Measurements from ENCODE around the gene KLRK1.
"Not testable (repeated sequence)": the region's sequence is repeated elsewhere in the genome, so short reads cannot be mapped to it uniquely, and the experiment has no call there.

The KLRK1 gene

DNA sequence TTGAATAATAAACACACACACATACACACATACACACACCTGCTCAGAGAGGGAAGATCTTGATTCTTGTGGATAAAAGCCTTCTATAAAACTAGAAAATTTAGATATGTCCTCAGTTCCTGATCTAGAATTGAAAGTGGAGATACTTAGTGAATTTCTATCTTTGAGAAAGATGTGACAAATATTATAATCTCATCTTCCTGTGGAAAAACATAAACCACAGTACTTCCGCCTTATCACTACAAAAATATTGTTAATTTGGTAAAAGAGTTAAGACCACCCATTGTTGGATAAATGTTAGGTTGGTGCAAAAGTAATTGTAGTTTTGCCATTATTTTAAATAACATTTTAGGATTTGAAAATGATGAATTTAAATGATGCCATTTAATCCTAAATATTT, at the start of gene KLRK1:
KLRK1 (minus strand) TSS at position 138 of the 400 bp plus-strand sequence. CDS start 1,231 bp downstream, outside the sequence.
- DNase-seq (ENCODE audit: low read depth in 2 of 2): no peak

DNA sequence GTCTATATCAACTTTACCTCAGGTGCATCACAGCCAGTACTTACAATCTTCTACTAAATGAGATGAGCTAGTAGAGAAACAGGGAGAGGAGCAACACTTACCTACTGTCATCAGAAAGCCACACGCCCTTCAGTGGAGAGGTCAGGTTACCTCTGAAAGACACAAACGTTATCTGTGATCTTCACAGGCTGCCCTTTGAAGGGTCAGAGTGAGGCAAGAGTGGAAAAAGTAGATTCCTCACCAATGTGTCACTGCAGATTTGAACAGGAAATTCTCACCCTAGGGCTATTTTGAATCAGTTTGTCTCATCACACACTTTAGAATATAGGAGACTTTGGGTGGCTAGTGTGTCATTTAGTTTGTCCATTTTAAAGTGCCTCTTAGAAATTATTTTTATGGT, 47.8 kb upstream of the KLRK1 start:
- not testable (repeated sequence) for DNase-seq (ENCODE audit: low read depth in 2 of 2)

DNA sequence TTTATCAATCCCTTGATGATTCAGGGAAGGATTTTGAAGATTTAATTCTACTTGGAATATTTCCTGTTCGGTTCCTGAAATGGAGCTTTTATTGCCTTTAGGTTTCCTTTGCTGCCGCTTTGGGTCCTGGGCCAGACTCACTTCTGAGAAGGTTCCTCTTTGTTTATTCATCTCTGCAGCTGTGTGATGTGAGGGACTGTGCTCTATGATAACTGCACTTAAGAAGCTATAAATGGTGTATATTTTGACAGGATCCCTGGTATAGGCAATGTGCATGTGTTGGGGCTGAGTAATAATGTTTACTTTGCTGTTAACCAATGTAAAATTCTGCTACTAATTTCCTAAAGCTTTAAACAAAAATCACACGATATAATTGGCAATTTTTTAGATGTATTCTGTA, 46.0 kb upstream of the KLRK1 start, which contains the start of gene KLRC2:
KLRC2 (minus strand) TSS at position 195 of the 400 bp plus-strand sequence; CDS start at position 171, 24 bp downstream.
- not testable (repeated sequence) for DNase-seq (ENCODE audit: low read depth in 2 of 2)

DNA sequence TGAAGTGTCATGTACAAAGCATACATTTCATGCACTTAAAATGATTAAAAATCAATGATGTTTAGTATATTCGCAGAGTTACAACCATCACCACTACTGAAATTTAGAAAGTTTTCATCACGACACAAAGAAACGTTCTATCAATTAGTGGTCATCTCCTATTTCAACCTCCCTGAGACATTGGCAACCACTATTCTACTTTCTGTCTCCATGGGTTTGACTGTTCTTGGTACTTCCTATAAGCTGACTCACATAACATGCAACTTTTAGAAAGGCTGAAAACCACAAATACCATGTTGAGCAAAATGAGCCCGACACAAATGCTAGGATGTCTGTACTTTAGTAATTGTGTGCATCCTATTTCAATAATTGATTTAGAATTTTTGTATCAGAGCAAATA, 40.8 kb upstream of the KLRK1 start:
- DNase-seq (ENCODE audit: low read depth in 2 of 2): not testable (repeated sequence)

DNA sequence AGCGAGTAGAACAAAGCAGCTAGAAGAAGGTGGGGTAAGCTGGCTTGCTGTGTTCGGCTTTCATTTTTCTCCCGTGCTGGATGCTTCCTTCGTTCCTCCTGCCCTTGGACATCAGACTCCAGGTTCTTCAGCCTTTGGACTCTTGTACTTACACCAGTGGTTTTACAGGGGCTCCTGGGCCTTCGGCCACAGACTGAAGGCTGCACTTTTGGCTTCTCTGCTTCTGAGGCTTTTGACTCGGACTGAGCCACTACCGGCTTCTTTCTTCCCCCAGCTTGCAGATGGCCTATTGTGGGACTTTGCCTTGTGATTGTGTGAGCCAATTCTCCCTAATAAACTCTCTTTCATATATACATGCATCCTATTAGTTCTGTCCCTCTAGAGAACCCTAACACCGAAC, 36.1 kb upstream of the KLRK1 start:
- not testable (repeated sequence) for DNase-seq (ENCODE audit: low read depth in 2 of 2)

DNA sequence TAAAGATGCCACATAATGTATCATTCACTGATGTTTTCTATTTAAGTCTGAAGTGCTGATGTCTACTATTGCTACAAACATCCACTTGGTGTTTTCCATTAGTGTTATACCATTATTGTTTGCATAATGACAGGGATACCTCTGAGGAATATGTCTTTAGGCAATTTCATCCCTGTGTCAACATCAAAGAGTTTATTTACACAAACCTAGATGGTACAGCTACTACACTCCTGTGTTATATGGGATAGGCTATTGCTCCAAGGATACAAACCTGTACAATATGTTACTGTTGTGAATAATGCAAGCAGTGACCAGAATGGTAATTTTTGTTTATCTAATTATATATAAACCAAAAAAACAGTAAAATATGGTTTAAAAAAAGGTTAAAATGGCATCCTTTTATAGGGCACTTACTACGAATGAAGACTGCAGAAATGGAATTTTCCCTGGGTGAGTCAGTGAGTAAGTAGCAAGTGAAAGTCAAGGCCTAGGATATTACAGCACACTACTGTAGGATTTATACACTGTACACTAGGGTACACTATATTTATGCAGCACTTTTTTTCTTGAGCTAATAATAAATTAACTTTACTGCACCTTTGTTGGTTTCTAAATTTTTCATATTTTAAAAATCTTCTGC, 34.5 kb upstream of the KLRK1 start:
- DNase-seq (ENCODE audit: low read depth in 2 of 2): not testable (repeated sequence)

DNA sequence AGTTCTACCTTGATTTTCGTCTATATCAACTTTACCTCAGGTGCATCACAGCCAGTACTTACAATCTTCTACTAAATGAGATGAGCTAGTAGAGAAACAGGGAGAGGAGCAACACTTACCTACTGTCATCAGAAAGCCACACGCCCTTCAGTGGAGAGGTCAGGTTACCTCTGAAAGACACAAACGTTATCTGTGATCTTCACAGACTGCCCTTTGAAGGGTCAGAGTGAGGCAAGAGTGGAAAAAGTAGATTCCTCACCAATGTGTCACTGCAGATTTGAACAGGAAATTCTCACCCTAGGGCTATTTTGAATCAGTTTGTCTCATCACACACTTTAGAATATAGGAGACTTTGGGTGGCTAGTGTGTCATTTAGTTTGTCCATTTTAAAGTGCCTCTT, 32.3 kb upstream of the KLRK1 start:
- DNase-seq (ENCODE audit: low read depth in 2 of 2): not testable (repeated sequence)

DNA sequence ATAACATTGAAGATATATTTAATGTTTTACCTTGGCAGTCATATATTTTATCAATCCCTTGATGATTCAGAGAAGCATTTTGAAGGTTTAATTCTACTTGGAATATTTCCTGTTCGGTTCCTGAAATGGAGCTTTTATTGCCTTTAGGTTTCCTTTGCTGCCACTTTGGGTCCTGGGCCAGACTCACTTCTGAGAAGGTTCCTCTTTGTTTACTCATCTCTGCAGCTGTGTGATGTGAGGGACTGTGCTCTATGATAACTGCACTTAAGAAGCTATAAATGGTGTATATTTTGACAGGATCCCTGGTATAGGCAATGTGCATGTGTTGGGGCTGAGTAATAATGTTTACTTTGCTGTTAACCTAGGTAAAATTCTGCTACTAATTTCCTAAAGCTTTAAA, 30.5 kb upstream of the KLRK1 start, which contains the start of gene KLRC3:
KLRC3 (minus strand) TSS at position 262 of the 400 bp plus-strand sequence; CDS start at position 217, 45 bp downstream.
- DNase-seq (ENCODE audit: low read depth in 2 of 2): not testable (repeated sequence)

DNA sequence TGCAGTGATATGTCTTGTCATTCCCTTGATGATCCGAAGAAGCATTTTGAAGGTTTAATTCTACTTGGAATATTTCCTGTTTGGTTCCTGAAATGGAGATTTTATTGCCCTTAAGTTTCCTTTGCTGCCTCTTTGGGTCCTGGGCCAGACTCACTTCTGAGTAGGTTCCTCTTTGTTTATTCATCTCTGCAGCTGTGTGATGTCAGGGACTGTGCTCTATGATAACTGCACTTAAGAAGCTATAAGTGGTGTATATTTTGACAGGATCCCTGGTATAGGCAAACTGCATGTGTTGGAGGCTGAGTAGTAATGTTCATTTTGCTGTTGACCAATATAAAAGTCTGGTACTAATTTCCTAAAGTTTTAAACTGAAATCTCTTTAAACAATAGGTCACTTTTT, 19.6 kb upstream of the KLRK1 start, which contains the start of gene KLRC4:
KLRC4 (minus strand) TSS at position 366 of the 400 bp plus-strand sequence; CDS start at position 184, 182 bp downstream.
- no peak for DNase-seq (ENCODE audit: low read depth in 2 of 2)

DNA sequence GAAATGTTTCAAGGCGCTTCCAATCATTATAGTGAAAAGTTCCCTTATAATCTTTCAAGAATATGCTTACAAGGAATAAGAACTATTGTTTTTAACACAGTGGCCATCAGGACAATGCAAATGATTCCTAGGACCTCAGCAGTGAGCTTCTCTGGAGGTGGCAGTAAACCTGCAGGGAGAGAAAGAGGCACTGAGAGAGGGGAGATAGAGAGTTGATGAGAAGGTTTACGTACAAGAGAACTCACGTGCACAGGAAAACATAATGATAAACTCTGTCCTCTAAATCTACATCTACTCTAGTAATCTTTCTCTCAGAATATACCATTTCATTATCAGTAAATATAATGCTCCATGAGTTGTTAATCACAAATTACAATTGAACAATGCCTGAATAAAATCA, 19.0 kb upstream of the KLRK1 start:
- no peak for DNase-seq (ENCODE audit: low read depth in 2 of 2)

DNA sequence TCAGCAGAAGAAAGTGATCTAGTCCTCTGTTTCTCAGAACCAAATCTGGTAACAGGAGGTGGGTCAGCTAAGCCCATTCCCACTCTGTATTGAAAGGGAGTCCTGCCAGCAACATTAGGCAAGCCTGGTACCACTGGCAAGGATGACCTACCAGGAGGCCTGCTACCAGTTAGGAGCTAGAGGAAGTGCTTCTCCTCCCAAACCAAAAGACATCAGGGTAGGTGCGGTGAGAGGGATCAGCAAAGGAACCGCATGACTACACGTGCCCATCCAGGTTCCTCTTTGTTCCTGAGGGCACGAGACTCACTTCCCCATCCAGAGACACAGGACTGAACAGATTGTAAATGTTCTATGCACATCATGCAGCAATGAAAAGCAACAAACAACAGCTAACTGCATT, 16.9 kb upstream of the KLRK1 start:
- no peak for DNase-seq (ENCODE audit: low read depth in 2 of 2)

DNA sequence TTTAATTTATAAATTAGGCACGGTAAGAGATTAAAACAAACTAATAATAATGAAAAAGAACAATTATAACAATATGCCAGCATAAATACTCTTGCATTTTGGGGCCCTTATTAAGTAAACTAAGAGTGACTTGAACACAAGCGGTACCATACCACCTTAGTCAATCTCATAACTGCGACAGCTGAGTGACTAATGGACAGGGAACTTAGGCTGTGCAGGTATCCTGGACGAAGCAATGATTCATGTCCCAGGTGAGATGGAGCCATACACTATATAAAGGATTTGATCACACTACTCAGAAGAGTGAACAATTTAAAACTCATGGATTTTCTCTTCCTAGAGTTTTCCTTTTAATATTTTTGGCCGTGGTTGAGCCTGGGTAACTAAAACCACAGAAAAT, 15.5 kb upstream of the KLRK1 start:
- DNase-seq (ENCODE audit: low read depth in 2 of 2): no peak

DNA sequence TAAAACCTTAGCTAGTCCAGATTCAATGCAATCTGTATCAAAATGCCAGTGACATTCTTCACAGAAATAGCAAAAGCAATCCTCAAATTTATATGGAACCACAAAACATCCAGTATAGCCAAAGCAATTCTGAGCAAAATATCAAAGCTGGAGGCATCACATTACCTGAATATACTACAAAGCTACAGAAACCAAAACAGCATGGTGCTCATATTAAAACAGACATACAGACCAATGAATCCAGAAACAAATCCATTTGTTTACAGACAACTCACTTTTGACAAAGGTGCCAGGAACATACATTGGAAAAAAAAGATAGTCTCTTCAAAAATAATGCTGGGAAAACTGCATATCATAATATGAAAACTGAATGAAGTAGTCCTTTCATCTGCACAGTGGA, 15.0 kb upstream of the KLRK1 start:
- DNase-seq (ENCODE audit: low read depth in 2 of 2): no peak

DNA sequence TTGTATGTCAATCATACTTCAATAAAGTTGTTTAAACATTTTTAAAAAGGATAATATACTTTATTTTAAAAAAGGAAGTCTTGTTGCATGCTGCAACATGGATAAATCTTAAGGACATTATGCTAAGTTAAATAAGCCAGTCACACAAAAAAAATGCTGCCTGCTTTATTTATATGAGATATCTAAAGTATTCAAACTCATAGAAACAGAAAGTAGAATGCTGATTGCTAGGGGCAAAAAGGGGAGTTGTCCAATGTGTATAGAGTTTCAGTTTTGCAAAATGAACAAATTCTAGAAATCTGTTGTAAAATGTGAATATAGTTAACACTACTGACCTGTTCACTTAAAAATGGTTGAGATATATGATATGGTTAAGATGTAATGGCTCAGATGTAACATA, 11.0 kb upstream of the KLRK1 start:
- DNase-seq (ENCODE audit: low read depth in 2 of 2): no peak

DNA sequence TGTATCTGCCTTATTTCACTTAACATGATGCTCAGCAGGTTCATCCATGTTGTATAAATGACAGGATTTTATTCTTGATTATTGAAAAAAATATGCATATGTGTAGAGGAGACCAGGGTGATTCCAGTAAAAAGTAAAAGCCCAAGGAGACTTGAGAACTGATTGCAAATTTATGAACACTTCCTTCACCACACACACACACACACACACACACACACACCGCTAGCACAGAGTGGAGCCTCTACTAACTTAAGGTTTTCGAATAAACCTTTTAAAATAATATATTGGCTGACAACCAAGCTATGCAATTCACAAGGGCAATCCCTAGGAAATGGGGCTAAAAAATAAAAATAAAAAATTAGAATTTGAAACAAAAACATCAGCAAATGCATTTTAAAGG, 8.3 kb upstream of the KLRK1 start:
- no peak for DNase-seq (ENCODE audit: low read depth in 2 of 2)

DNA sequence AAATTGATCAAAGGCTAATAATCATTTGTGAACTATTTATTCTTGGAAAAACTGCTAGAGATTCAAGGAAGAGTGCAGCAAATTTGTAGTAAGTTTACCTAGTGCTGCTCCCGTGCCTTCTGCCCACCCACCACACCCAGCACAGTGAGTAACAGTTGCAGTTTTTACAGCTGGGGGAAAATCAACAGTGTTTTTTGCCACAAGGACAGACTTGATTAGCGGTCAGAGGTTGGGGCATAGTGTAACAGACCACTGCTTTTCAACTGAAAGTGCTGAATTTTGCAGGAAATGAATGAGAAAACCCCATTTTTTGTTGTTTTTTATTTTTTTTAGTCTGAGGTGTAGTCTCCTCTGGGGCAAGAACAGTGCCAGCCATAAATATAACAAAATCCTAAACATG, 7.5 kb upstream of the KLRK1 start:
- no peak for DNase-seq (ENCODE audit: low read depth in 2 of 2)

DNA sequence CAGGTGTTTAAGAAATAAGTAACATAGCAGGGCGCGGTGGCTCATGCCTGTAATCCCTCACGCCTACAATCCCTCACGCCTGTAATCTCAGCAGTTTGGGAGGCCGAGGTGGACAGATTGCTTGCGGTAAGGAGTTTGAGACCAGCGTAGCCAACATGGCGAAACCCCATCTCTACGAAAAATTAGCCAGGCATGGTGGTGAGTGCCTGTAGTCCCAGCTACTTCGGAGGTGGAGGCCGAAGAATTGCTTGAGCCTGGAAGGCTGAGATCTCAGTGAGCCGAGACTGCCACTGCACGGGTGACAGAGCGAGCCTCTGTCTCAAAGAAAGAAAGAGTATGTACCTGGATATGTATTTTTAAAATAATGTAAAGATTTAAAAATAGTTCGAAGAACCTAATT, 6.3 kb upstream of the KLRK1 start:
- DNase-seq (ENCODE audit: low read depth in 2 of 2): not testable (repeated sequence)

DNA sequence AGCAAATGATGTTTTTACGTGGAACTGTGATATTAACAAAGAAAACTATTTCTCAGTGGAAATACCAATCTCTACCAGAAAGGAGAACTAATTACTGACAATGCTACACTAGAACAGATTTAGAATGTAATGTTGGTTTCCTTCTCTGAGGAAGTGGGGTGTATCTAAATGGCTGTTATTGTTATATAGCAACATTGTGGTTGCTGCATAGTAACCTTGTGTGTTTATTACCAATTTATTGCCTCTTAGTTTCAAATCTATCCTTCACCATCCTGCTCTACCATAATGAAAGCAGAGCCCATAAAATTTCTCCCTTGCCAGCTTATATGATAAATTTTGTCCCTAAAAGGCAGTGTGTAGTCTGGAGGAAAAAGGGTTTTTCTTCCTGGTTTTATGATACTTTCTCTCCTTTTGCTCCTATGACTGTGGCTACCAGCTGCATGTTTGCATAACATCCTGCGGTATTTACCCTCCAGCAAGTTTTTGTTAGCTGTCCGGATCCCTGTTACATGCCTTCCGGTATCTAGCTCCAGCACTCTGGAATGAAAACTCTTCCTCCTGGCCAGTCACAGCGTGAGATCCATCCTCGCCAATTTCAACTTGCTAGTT, 5.7 kb upstream of the KLRK1 start:
- no peak for DNase-seq (ENCODE audit: low read depth in 2 of 2)

DNA sequence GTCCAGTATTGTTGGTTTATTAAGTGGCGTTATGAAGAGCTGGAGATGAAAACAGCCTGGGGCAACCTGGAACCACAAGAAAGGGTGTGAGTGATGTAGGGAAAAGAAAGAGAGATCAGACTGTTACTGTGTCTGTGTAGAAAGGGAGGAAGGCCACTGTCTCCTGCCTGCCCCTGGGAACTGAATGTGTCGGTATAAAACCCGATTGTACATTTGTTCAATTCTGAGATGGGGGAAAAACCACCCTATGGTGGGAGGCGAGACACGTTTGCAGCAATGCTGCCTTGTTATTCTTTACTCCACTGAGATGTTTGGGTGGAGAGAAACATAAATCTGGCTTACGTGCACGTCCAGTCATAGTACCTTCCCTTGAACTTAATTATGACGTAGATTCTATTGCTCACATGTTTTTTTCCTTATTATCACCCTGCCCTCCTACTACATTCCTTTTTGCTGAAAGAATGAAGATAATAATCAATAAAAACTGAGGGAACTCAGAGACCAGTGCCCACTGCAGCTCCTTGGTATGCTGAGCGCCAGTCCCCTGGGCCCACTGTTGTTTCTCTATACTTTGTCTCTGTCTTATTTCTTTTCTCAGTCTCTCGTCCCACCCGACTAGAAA, 4.8 kb upstream of the KLRK1 start:
- DNase-seq (ENCODE audit: low read depth in 2 of 2): not testable (repeated sequence)

DNA sequence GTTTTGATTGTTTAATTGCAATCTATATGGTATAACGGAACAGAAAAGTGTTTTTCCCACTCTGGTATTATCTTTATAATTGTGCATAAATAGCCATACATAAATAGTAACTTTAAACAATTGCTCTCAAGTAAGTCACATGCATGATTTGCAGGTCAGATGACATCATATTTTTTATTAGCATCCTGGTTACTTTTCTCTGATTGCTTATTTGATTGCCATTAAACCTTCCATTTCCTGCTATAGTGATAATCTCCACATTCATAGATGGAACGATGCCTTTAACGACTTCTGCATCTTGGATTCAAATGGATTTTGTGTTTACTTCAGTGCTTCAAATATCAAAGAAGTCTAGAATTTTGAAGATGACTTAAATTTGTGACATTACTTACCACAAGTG, 3.5 kb upstream of the KLRK1 start:
- no peak for DNase-seq (ENCODE audit: low read depth in 2 of 2)

DNA sequence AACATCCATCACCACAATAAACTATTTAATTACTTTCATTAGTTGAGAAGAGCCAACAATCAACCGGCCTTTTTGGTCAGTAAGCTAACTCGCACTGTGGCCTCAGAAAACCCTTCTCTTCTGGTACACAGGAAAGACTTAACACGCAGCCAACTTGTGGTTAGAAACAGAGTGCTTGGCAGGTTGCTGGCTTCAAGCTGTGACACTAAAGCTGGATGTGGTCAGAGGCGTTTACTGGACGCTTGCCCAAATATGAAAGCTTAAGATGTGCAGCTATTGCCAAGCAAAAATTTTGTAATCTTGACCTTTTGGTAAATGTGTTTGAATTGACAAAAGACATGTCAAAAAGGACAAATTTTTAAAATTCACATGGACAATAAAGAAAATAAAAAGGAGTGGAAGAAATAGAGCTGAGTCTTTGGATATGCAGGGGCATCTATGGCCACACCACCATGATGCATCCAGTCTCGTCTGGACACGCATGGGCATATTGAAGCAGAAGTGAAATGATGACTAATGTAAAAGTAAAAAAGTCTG, 2.6 kb upstream of the KLRK1 start:
- DNase-seq (ENCODE audit: low read depth in 2 of 2): no peak

DNA sequence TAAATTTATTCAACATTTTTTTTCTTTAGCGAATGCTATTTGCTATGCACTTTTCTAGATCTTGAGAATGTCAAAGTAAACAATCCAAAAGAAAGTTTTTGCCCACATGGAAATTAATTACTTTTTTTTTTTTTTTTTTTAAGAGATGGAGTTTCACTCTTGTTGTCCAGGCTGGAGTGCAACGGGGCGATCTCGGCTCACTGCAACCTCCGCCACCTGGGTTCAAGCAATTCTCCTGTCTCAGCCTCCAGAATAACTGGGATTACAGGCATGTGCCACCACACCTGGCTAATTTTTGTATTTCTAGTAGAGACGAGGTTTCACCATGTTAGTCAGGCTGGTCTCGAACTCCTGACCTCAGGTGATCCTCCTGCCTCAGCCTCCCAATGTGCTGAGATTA, 1.1 kb upstream of the KLRK1 start:
- DNase-seq (ENCODE audit: low read depth in 2 of 2): not testable (repeated sequence)

Measured in stimulated activated CD4-positive, alpha-beta T cell treated with anti-CD3 and anti-CD28 coated beads, Interleukin-4, amount 100 ng/mL, for 48 hours (primary cell).